ENCODE measurements around the gene KCTD7.

DNA sequence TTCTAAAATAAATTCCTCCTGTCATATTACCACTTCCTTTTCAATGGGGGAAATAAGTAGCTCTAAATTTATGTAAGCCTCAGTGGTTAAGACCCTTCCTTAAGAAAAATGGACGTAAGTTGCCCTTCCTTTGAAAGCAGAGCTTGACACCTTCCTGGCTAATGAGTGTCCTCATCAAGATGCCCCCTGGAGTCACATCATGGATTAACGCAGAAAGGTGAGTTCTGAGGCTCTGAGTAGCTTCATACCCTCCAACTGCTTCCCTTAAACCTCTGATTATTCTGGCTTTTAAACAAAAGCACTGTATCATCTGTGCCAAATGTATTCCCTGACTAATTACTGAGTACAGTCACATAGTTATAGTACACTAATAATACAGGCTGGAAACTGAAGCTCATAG, 14.7 kb downstream of the KCTD7 start:
- TF ChIP-seq, protein P1, sequence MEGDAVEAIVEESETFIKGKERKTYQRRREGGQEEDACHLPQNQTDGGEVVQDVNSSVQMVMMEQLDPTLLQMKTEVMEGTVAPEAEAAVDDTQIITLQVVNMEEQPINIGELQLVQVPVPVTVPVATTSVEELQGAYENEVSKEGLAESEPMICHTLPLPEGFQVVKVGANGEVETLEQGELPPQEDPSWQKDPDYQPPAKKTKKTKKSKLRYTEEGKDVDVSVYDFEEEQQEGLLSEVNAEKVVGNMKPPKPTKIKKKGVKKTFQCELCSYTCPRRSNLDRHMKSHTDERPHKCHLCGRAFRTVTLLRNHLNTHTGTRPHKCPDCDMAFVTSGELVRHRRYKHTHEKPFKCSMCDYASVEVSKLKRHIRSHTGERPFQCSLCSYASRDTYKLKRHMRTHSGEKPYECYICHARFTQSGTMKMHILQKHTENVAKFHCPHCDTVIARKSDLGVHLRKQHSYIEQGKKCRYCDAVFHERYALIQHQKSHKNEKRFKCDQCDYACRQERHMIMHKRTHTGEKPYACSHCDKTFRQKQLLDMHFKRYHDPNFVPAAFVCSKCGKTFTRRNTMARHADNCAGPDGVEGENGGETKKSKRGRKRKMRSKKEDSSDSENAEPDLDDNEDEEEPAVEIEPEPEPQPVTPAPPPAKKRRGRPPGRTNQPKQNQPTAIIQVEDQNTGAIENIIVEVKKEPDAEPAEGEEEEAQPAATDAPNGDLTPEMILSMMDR (IDR thresholded peaks at IDR 0.05; ENCODE audit: borderline replicate concordance, extremely low read depth, low read length, poor library complexity, severe bottlenecking) = no peak
- TF ChIP-seq EZH2 (IDR thresholded peaks at IDR 0.05; ENCODE audit: borderline replicate concordance, low read depth, low read length, severe bottlenecking) = no peak
